HG02759 (cell line): ENCODE measurements around the gene SPG7.

Experiments
- ATAC-seq: cut with Tn5 transposase; IDR thresholded peaks from one replicate; pipeline ENCODE4 v1.9.1; 2021; ENCODE audit warnings: mild to moderate bottlenecking, moderate library complexity; ENCODE audit not compliant: unreplicated experiment

The SPG7 gene

DNA sequence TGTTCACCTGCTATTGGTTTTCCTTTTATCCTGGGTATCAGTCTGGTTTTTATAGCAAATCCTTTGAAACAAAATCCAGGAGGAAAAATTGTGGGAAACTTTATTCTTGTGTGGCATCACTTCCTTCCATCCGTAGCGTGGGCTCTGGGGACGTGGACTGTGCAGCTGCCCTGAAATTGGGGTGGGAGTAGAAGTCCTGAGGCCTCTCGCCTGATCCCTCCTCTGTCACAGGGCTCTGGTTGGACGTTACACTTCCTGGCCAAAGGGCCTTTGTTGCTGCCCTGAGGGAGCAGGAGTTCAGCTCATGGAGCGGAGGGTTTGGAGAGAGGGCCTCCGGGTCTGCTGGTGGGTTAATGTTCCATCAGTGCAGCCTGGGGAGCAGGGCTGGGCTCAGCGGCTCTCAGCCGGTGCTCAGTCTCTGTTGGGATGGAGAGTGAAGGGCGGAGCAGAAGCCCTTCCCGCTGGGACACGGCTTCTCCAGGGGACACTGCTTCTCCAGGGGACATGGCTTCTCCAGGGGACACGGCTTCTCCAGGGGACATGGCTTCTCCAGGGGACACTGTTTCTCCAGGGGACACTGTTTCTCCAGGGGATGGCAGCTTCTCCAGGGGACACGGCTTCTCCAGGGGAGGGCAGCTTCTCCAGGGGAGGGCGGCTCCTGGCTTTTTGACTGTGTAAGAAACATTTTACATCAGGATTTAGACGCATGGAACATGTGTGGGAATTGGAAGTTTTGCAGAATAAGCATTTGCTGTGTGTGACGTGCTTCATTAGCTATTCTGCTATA lies 37.0 kb downstream of the SPG7 start:
- ATAC-seq: no peak

DNA sequence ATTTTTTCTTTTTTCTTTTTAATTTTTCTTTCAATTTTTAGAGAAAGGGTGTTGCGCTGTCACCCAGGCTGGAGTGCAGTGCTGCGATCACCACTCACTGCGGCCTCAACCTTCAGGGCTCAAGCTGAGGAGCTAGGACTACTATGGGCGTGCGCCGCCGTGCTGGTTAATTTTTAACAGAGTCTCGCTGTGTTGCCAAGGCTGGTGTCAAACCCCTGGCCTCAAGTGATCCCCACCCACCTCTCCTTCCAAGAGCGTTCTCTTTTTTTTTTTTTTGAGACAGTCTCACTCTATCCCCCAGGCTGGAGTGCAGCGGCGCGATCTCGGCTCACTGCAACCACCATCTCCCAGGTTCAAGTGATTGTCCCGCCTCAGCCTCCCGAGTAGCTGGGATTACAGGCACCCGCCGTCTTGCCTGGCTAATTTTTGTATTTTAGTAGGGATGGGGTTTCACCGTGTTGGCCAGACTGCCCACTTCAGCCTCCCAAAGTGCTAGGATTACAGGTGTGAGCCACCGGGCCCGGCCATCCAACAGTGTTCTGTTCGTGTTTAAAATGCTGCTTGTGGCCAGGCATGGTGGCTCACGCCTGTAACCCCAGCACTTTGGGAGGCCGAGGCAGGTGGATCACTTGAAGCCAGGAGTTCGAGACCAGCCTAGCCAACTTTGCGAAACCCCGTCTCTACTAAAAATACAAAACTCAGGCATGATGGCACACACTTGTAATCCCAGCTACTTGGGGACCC lies 37.8 kb downstream of the SPG7 start:
- ATAC-seq: no peak

DNA sequence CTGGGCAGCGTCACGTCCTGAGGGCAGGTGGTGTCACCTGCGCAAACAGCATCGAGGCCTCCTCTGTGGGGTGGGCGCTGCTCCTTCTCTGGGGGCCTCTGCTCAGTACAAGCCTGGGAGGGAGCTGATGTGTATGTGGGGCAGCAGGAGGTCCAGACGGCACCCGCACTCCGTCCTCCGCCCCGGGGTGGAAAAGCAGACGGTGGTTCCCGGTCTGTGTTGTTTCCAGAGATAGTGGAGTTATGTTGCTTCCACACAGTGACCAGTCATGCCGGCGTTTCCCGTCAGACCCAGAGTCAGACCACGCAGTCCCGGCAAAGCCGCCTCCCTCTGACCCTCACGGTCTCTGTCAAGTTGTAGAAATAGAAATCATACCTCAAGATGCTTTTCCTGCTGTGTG lies 38.6 kb downstream of the SPG7 start:
- ATAC-seq: no peak

DNA sequence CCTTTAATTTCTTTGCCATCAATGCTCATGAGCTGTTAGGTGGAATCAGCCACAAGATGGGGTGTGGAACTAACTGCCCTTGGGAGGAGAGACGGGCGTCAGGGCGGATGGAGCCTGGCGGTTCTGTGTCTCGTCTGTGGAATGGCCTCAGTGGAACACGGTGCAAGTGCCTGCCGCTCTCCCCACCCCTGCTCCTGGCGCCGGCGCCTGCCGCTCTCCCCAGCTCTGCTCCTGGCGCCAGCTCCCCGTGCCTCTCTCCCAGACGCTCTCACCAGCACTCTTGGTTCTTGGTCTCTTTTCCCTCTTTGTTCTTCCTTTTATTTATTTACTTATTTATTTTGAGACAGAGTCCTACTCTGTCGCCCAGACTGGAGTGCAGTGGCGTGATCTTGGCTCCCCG lies 39.1 kb downstream of the SPG7 start:
- ATAC-seq: no peak

DNA sequence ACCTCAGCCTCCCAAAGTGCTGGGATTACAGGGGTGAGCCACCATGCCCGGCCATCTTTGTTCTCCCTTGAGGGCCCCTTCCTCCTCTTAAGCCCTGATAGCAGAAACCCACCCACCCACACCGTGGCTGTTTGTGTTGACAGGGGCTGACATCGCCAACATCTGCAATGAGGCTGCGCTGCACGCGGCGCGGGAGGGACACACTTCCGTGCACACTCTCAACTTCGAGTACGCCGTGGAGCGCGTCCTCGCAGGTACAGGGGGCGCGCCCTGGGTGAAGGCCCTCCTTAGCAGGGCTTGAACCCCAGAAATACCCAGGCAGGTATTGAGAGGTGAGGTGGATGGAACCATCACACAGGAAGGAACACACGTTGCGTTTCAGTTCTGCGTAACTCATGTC lies 39.7 kb downstream of the SPG7 start:
- no peak for ATAC-seq

DNA sequence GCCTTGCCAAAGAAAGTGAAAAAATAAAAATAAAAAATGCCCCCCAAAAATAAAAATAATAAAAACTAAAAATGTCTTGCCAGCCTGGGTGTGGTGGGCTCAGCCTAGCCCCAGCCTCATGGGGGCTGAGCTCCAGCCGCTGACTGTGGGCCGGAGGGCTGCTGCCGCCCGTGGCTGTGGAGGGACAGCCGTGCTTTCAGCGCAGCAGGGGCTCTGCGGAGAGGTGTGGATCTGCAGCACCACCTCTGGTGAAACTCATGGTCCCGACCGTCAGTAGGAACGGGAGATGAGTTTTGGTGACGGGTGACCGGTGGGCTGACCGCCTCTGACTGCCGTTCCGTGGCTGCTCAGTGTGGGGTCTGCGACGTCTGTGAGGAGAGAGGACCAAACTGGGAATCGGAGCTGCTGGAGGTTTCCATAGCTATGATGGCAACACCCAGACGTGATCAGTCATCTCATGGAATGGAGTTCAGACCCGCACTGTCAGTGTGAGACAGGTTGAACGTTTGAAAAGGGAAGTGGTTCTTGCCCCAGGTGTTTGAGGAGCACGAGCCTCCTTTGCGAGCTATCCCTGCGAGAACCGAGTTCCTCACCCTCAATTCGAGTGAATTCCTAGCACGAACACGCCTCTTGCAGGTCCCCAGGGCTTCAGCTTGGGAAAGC lies 40.3 kb downstream of the SPG7 start:
- ATAC-seq: no peak

DNA sequence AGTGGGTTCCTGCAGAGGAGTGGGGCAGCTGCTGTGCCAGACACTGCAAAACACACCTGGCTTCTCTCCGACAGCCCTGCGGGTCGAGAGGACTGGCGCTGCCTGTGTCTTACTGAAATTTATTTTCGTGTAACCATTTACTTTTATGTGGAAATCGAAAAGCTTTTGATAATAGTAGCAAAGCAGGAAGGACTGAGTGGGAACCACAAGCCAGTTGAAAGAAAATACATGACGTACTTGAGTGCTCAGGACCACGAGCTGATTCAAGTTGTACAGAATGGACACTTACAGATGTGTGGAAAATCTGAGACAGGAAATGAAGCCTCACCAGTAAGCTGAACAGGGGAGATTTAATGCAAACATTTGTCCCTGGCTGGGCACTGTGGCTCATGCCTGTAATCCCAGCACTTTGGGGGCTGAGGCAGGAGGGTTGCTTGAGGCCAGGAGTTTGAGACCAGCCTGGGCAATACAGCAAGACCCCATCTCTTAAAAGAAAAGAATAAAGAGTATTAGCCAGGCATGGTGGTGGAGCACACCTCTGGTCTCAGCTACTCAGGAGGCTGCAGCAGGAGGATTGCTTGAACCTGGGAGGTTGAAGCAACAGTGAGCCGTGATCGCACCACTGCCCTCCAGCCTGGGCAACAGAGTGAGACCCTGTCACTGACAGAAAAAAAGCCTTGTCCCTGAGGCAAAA lies 41.0 kb downstream of the SPG7 start:
- ATAC-seq: no peak

DNA sequence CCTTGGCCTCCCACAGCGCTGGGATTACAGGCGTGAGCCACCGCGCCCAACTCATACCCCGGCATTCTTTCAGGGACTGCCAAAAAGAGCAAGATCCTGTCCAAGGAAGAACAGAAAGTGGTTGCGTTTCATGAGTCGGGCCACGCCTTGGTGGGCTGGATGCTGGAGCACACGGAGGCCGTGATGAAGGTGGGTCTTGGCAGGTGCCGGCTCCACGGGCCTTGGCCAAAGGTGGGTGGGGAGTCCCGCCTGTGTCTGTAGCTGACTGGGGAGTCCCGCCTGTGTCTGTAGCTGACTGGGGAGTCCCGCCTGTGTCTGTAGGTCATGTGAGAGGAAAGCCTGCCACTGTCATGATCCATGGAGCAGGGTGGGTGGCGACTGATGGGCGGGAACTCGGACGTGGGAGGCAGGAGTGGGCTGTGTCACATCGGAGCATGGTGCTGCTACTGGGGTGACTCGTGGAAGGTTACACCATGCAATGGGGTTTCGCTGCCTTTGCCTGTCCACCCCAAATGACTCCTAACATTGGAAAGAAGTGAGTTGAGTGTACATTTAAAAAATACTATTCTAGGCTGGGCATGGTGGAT lies 42.3 kb downstream of the SPG7 start:
- no peak for ATAC-seq

DNA sequence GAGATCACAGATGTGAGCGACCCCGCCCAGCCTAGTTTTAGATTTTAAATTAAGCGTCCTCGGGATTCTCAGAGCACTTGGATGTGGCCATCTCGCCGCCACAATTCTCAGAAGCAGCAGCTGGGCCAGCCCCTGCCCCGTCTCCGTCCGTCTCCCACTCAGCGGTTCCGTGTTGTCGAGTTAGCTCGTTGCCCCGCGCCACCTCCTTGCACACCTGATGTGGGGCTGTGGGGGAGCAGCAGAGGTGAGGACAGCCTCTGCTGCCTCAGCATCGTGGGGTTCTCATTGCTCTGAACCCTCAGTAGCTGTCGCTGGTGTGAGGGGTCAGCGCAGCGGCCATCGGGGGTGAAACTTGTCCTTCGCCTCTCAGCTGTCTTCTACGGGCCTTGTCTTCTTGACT lies 44.1 kb downstream of the SPG7 start:
- no peak for ATAC-seq

DNA sequence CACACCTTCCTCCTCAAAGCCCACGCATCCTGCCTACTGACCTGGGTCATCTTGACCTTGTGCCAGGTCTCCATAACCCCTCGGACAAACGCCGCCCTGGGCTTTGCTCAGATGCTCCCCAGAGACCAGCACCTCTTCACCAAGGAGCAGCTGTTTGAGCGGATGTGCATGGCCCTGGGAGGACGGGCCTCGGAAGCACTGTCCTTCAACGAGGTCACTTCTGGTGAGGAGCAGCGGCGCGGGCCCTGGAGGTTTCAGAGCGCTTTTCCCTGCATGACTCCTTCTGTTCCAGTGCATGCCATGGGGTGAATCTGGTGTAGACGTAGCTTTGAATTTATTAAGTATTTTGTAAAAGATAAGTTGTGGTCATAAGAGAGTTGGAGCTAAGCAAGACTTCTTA lies 44.7 kb downstream of the SPG7 start:
- no peak for ATAC-seq

DNA sequence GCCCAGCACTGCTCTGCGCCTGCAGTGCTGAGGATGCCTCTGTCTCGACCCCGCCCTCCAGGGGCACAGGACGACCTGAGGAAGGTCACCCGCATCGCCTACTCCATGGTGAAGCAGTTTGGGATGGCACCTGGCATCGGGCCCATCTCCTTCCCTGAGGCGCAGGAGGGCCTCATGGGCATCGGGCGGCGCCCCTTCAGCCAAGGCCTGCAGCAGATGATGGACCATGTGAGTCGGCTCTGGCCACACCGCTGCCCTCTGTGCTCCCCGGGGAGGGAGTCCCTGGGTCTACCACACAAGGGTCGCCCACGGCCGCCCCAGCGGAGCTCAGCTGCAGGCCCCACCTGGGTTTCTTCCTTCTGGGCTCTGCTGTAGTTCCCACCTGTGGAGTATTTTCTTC lies 45.5 kb downstream of the SPG7 start:
- no peak for ATAC-seq

DNA sequence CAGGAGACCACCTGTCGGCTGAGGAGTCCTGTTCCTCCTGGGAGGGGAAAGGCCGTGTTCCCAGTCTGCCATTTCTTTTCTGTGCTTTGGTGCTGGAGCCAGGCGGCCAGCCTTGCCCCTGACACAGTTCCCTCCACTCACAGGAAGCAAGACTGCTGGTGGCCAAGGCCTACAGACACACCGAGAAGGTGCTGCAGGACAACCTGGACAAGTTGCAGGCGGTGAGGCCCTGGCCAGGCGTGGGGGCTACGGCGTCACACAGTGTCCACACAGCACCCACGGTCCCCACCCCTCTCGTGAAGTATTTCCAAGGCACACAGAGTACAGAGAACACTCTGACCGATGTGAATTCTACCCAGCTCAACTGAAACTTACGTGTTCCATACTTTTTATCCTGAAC lies 46.1 kb downstream of the SPG7 start:
- ATAC-seq: no peak

DNA sequence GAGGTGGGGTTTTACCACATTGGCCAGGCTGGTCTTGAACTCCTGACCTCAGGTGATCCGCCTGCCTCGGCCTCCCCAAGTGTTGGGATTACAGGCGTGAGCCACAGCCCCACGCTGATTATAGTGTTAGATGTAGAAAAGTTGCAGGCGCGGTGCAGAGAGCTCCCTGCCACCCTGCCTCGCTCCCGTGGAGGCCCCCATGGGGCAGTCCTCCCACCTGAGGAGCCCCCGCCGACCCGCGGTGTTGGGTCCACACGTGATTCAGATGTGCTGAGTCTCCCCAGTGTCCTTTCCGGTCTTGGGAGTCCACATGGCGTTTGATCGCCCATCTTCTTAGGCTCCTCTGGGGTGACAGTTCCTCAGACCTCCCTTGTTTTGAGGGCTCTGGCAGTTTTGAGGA lies 47.1 kb downstream of the SPG7 start:
- no peak for ATAC-seq

DNA sequence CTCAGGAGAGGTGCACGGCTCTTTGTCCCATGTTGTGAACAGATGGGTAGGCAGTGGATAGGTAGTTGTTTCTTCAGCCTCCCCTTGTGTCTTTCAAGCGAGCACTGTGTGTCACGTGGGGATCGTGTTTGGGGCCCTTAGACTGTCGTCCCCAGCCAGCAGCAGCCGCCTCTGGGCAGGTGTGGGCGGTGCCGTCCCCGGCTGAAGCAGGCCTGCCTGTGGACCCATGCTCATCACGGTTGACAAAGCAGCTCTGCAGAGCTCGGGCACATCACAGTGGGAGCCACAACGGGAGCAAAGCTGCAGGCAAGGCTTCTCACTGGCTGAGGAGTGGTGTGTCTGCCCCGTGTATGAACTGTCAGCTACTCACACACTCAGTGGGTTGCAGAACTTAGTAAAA lies 47.6 kb downstream of the SPG7 start:
- no peak for ATAC-seq

DNA sequence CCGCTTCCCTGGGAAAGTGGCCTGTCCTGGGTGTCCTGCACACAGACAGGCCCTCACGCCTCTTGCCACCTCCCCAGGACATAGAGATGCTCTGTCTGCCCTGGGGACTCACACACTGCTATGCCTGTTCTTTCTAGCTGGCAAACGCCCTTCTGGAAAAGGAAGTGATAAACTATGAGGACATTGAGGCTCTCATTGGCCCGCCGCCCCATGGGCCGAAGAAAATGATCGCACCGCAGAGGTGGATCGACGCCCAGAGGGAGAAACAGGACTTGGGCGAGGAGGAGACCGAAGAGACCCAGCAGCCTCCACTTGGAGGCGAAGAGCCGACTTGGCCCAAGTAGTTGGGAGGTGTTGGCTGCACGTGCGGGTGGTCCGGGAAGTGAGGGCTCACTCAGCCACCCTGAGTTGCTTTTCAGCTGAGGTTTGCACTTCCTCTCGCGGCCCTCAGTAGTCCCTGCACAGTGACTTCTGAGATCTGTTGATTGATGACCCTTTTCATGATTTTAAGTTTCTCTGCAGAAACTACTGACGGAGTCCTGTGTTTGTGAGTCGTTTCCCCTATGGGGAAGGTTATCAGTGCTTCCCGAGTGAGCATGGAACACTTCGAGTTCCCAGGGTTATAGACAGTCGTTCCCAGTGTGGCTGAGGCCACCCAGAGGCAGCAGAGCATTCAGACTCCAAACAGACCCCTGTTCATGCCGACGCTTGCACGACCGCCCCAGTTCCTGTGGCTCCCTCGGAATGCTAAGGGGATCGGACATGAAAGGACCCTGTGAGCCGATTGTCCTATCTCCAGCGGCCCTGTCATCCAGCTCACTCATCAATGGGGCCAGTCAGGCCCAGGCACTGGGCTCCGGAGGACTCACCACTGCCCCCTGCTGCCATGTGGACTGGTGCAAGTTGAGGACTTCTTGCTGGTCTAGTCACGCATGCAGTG lies 48.8 kb downstream of the SPG7 start:
- ATAC-seq: no peak

DNA sequence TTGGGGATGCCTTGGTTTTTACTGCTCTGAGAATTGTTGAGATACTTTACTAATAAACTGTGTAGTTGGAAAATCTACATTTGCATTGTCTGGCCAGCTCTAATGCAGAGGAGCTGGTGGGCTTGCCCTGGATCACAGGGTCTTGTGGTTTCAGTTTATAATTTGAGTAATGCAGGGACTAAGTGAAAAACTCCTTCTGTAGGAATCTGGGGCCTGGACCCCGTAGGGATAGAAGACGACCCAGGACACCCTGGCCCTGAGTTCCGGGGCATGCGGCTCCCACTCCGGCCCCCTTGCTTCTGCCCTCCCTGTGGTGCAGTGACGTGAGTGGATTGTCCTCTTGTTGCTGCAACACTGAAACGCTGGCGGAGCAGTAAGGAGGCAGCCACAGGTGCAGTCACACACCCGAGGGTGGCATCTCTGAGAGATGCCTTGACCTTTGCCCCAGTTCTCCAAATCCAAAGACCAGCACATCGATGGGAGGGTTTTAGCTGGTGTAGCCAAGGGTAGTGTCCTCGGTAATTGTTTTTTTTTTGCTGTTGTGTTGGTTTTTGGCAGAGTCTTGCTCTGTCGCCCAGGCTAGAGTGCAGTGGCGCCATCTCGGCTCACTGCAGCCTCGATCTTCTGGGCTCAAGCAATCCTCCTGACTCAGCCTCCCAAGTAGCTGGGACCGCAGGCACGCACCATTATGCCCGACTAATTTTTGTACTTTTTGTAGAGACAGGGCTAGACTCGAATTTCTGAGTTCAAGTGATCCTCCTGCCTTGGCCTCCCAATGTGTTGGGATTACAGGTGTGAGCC lies 49.7 kb downstream of the SPG7 start:
- no peak for ATAC-seq

DNA sequence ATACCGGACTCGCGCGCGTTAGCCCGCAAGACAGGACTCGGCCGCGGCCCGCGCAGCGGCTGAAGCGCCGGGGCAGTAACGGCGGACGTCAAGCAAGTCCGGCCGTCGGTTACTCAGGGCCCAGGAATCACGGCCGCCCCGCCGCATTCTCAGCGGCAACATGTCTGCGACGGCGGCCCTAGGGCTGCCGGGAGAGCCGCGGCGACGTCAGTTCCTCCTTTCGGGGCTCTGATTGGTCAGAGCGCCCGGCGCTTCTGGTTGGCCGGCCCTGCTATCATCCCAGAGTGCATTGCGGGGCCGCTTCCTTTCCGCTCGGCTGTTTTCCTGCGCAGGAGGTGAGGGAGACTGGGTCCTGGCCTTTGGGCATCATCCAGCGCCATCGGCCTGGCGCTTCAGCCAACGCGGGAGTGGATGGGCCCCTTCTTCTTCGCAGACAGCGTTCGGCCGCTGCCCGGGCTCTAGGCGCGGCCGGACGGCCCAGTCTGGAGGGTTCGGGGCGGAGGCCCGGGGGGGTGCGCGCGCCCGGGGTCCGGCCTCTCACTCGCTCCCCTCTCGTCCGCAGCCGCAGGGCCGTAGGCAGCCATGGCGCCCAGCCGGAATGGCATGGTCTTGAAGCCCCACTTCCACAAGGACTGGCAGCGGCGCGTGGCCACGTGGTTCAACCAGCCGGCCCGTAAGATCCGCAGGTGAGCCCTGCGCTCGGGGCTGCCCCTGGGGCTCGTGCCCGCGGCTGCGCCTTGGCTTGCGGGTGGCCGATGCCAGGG lies 52.4 kb downstream of the SPG7 start, which contains the start of gene RPL13:
Gene RPL13, plus strand, starts transcription at position 305 of the 764 bp plus-strand sequence. Its CDS starts 278 bp downstream, at position 583.
- ATAC-seq: peak; percentile 83
